Tongue (tissue), 2 donors: ENCODE results near the gene UCK2. TPM values are rescaled to one million over a fixed set of nuclear protein-coding genes. Genes with fewer than 3 reads are reported as not detected.

ENCODE experiments used
- DNase-seq: peaks from one replicate; pipeline ENCODE4 v3.0.0-alpha.2; 2015
- total RNA-seq: library from RNA; depleted of rRNA; stranded (reverse); fragments of >200 nt; gene quantifications from one replicate; pipeline ENCODE4 v1.2.3, GENCODE V29; 2014

The UCK2 gene
- total RNA-seq, 1 donor from 2014 or later, result 39.0 TPM

DNA sequence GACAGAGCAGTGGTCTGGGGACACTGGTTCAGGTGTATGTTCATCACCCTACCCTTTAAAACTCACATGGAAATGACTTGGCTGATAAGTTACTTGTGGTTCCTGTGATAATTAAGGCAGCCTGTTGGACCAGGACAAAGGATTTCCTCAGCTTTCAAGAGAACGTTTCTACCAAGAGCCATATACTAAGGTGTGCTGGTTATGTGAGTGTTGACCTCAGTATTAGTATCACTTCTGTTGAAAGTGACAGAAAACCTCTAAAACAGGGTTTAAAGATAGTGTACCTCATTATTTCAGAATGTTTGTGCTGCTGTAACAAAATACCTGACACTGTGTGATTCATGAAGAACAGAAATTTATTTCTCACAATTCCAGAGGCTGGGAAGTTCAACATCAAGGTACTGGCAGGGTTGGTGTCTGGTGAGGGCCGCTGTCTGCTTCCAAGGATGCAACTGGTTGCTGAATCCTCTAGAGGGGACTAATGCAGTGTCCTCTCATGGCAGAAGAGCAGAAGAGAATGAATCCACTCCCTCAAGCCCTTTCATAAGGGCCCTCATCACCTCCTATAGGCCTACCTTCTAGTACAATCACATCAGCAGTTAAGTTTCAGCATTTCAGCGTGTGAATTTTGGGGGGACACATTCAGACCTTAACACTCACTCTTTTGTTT is 54.9 kb downstream of the UCK2 start:
- no peak for DNase-seq

DNA sequence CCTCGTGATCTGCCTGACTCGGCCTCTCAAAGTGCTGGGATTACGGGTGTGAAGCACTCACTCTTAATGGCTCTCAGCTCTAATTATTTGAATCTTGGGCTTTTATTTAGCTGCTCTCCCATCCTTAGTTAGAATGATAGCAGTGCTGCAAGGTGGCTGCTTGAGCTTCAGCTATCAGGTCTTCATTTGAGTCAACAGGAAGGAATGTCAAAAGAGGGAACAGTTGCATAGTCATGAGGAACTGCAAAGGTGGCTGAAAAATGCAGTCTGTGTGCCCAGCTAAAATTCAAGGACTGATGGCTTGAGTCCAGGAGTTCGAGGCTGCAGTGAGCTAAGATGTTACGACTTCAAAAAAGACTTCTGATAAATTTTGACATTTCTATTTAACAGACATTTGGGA is 55.6 kb downstream of the UCK2 start:
- no peak for DNase-seq

DNA sequence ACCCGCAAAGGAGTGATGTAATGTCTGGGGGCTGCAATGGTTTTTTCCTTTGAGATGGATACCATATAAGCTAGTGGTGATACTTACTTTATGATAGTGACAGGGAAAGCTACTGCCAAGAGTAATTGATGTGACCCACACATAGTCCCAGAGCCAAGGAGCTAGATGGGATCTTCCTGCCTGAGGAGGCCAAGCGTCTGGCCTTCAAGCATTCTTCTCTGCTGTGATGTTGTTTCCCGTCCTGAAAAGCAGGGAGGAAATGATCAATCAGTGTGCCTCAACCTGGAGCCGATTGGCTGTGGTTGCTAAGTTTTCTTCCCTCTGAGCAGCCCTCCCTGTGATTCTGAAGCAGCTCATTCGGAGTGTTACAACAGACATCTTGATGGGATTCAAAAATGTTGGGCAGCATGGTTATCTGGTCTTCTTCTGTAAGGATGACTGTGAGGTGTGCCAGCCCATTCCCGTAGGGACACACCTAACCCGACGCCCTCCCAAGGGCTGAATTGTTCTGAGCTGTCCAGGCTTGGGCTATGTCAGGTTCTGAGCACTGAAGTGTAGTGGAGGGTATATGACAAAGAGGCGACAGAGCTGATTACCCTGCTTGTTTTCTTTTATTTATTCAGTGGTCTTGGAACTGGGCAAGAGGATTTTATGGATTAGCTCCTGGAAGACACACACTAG is 56.7 kb downstream of the UCK2 start:
- no peak for DNase-seq

DNA sequence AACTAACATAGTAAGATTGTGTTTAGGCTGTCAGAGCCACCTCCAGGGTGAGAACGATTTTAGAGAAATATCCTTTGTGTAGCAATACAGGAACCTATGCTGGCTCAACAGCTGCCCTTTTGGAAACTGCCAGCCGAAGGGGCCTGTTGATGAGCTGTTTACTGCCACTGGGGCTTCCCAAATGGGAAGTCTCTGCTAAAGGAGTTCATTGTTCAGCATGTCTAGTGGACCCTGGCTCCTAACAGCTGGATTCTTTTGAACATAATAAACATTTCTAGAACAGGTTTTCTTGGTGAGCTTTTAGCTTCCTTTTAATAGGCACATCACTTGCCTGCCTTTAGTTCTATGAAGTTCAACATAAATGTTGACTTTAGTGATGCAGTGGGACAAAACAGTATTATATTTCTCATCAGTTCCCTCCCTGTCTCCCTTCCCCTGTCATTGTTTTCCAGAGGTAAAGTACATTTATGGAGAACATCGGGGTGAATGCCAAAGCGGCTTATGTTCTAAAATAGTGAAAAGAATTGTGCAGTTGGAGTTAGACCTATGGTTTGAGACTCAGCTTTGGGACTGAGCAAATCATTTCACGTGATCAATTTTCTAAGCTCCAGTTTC is 57.4 kb downstream of the UCK2 start:
- peak; percentile 46 for DNase-seq

DNA sequence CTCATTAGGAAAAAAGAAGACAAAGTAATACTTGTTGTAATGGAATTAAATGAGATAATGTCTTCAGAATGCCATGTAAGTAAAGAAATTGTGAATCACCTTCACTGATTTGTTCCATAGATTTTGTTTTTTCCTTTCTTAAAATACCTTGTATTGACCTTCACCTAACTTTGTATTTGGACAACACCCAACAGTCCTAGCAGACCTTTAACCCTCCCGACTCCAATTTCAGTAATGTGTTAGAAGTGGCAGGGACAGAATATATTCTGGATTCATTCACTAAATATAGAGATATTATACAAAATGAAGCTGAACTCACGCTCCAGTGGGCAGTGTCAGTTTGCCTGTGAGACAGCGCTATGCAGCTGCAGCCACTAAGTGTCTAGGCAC is 57.9 kb downstream of the UCK2 start:
- no peak for DNase-seq

DNA sequence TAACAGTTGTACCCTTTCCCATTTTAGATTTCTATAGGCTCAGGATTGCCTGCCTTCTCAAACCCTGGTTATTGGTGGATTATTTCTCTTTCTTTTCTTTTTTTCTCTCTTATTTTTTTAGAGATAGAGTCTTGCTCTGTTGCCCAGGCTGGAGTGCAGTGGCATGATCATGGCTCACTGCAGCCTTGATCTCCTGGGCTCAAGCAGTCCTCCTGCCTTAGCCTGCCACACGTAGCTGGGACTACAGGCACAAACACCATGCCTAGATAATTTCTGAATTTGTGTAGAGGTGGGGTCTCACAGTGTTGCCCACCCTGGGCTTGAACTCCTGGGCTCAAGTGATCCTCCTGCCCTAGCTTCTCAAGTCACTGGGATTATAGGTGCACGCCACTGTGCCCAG is 58.8 kb downstream of the UCK2 start:
- no peak for DNase-seq

DNA sequence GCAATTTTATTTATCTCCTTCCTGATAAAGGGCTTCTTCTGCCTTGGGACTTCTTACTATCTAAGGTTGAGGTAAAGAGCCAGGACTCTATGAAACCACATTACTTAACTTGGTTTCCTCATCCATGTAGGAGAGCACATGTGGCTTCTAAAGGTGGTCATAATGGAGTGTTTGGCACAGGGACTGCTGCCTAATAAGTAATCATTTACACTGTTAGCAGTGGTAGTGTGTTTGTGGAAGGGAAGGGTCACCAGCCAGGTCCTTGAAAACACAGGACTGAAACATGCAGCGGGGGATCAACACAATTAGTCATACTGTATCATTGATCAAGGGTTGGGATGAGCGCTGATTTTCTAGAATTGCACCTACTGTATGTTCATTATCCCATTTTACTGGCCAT is 59.6 kb downstream of the UCK2 start:
- DNase-seq, result no peak

DNA sequence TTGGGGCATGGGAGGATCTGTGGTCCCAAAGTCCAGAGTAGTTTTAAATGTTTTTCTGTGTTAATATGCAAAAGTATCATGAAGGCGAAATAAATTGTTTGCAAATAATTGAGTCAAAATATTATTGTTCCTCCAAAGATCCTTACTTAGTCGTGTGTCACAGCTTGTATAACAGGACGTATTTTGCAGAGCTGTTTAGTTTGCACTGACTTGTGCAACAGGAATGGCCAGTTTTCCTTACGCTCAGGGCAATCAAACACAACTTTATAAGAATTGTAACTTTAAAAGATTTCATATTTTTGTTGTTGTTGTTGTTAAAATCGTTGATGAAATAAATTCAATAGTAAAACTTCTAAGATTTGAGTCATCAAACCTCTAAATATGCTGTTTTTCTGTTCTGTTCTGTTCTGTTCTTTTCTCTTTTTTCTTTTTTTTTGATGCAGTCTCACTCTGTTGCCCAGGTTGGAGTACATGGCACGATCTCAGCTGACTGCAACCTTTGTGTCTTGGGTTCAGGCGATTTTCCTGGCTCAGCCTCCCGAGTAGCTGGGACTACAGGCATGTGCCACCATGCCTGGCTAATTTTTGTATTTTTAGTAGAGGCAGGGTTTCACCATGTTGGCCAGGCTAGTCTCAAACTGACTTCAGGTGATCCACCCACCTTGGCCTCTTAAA is 60.6 kb downstream of the UCK2 start:
- peak; percentile 35 for DNase-seq

DNA sequence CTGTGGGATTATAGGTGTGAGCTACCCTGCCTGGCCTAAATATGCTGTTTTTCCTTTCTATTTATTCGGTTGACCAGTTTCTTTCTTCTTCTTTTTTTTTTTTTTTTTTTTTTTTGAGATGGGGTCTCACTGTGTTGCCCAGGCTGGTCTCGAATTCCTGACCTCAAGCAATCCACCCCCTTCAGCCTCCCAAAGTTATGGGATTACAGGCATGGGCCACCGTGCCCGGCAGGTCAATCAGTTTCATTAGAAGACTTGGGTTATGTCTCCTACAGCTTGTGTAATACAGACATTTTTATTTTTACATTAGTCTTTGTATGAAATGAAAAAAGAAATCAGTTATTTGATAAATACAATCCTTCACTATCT is 61.1 kb downstream of the UCK2 start:
- no peak for DNase-seq

DNA sequence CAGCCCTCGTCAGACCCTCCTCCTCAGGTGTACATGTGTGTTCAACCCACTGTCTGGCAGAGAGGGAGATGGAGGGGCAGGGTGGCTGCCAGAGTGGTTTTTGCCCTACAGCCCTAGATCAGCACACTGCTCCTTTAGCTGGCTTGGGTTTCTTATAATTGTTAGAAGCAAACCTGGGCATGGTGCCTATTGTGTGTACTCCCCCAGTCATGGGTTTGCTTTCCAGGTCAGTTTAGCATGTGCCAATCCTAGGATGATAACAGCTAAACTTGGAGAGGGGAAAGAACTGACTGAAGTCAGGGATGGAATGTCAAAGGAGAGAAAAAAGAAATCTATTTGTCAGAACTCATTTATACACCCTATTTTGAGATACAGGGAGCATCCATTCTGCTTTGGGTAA is 63.3 kb downstream of the UCK2 start:
- no peak for DNase-seq

DNA sequence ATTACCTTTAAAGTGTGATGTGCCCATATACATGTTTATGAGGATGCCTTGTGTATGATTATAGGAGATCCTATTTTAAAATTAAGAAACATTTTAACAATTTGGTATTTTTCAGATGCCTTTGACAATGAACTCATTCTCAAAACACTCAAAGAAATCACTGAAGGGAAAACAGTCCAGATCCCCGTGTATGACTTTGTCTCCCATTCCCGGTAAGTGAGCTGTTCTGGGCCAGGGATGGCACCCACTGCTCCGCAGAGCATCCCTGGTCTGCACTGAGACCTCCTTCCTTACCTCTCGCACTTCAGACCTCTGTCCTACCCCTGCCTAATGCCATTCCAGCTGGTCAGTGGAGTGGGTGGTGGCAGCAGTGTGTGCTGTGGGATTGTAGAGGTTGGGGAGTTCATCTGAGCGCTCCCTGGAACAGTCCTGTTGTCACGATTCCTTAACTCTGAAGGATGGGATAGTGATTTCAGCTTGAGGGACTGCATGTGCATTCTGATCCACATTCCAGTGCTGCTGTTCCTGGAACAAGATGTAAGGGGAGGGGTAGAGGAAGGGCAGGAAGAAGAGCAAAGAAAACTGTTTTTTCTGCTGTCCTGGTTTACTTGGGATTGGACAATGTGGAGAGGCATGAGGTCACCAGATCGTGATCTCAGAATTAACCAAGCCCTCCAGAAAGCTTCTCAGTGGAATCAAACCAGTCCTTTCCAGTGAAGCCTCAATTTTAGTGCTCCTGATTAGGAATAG is 63.9 kb downstream of the UCK2 start:
- DNase-seq, result no peak

DNA sequence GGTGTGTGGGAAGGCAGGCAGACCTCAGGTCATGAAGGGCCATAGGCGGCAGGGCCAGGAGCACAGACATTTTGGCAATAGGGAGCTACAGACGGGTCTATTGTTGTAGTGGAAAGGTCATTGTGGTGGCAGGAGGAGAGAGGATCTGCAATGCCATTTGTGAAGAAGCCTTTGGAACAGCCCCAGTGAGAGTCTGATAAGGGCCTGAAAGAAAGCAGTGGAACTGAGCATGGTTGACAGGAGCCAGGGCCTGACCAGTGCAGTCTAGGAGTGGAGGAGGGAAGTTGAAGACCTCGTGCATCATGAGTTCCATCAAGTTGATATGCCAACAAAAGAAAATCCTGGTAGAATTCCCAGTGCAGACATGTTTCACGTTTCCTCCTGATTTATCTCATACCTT is 65.5 kb downstream of the UCK2 start:
- no peak for DNase-seq

DNA sequence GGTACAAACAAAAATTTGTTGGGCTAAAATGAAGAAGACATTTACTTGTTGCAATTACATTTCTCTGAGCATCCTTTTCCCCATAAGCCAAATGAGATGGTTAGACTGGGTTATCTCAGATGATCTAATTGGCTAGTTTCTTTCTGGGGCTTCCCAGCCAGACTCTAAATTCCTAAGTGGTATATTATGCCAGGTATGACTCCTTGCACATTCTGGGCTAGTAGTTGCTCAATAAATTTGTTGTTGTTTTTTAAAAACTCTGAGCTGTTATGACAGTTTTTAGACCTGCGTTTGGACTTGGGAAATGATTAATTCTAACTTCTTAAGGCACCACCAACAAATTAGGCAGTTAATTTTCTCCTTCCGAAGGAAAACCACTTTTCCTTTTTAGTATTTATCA is 66.1 kb downstream of the UCK2 start:
- no peak for DNase-seq

DNA sequence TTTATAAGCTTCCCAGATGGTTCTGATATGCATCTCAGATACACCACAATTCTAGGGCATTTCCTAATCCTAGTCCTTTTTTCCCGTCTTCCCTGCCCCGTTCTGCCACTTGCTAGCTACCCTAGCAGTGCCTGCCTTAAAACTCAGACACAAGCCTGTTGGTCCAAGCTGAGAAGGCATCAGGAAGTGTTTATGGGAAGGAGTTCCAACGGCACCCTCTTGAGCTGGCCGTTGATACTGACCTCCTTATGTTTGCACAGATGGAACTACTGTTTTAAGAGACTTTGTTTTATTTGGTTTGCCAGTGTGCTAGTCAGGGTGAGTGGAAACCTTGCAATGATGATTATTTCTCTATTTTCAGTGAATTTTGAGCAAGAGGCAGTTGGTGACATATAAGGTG is 67.2 kb downstream of the UCK2 start:
- no peak for DNase-seq

DNA sequence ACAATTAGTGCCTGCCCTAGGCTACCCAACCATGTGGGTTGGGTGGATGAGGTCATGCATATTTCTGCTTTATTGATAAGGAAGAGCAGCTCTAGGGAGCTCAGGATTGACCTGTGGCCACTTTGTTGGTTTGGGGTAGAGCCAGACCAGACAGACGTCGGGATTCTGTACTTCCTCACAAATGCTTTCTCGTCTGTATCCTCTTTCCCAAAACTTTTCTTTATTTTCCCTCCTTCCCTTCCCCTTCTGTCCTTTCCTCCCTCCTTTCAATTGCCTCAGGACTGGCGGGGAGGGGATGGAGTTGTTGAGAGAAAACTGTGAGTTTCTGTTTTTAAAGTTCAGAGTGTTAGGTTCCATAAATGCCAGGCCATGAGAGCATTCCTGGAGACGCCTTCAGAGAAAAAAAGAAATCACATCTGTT is 68.0 kb downstream of the UCK2 start:
- DNase-seq, result no peak

DNA sequence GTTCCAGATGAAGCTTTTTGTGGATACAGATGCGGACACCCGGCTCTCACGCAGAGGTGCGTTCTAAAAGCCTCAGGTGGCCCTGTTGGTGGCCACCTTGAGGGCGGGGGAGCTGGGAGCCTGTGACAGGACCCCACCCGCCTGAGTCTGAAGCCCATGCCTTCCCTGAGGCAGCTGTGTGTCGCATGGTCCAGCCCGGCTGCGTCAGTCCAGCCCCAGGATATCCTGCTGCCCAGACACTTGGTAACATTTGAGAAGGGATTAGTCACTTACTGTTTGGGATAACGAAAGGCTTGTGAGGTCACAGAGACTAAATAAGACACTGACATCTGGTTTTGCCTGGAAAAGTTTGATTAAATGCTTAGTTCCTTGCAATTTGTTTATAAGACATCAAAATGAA is 68.9 kb downstream of the UCK2 start:
- DNase-seq, result peak; percentile 57

DNA sequence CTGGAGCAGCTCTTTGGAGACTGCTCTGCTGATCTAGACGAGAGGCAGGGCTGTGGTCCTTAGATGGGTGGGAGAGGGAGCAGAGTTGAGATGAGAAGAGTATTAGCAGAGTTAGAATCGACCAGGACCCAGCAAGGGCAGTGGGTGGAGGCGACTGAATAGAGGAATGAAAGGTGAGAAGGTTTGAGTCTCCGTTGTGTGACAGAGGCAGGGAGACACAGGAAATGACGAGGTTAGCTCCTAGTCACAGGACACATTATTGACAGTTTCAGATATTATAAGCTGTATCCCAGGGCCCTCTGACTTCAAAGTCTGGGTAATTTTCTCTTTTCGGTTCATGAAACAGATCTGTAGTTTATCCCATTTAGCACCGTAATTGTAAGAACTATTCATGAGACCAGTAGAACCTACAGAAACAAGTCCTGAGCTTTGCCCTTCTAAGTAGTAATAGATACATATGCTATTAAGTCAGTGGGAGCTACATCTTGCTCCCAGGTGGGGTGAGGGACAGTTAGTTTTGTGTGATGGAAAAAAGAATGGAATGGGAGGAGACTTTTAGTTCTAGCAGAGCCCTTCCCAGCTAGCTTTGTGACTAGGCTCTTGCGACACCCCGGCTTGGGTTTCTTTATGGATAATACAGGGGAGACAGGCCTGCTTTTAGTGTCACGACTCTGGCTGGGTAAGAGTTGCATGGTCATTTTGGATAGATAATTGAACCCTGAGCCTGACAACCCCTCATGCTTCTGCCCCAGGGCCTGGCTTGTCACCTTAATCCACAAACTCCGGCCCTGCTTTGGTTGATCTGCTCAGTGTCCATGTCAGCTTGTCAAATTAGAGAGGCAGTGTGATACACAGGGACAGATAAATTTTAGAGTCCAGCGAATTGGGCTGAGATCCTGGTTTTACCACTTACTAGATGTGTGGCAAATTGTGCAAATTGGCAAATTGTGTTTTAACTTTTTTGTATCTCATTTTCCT is 70.2 kb downstream of the UCK2 start:
- DNase-seq, result no peak

DNA sequence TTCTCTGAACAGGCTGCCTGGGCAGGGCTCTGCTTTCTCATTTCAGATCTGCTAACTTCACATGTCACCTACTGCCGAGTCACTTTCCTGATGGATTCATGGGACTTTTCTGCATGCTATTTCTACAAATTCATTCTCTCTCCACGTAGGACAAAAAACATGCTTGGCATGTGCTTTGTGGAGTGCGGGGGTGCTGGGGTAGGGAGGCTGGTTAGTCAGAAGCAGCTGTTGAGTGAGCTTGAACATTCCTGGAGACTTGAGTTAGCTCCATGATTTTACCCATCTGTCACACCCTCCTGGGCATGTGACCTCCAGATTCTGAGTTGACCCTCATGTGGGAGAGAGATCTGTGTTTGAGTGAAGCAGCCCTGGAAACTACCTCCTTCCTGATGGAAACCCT is 71.4 kb downstream of the UCK2 start:
- DNase-seq, result peak; percentile 66

DNA sequence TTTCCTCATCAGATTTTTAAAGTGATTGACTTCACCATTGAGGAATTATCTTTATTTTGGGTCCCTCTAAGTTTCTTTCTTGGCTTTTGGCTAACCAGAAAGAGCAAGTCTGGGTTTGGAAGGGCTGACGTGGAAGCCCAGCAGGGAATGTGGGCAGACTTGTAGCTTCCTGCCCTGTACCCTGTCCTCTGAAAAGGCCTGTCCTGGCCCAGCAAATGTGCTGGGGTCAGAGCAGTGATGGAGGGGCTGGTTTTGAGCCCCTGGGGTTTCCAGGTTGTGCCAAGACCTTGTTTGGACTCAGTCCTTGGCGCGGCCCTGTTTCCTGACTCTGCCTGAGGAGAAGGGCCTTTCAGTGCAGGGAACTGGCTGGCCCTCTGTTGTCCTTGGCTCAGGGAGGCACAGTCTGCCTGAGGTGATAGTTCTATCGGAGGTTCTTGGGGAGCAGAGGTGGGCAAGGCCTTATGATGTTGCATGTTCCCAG is 72.1 kb downstream of the UCK2 start:
- DNase-seq, result no peak

DNA sequence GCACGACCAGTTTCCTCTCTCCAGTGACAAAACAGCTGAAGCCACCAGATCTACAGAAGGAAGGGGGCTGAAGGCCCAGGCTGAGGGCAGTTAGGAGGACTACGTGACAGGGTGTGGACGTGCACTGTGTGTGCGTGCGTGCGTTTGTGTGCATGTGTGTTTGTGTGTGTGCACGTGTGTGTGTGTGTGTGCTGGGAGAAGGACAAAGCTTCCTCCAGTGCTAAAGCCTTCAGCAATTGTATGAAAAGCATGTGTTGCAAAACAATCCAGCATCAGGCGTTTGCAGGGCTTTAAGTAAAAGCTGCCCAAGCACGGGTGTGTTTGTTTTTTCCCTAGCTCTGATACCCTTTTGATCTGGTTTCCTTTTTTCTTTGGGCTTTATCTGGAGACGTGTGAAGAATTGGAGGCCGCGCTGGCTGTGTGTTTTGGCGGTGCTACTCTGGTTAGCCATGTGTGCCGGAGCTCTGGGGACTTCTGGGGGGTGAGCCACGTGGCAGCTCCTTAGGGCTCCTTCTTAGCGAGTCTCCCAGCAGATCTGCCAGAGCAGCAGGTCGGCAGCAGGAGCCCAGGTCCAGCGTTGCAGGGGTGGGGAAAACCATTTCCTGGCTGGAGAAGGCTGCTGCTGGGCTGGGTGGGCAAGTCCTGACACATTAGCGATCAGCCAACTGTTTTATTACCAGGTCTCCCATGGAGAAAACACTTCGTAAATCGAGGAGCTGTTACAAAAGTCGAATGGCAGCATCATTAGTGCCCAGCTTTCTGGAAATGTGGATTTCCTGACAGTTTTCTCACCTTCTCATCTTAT is 73.4 kb downstream of the UCK2 start:
- peak; percentile 26 for DNase-seq
